RWPE1 (cell line): ENCODE measurements around the gene PLA2G2F.

ENCODE experiments used
- CTCF ChIA-PET: fragments of 350-600 bp; sonication (Branson Sonifier 250); formaldehyde crosslinking; extraction: SDS; loops from one replicate; lab custom pipeline; 2021; lab: Yijun Ruan, JAX
- POLR2A ChIA-PET: fragments of 400-600 bp; formaldehyde crosslinking; extraction: SDS; loops from one replicate; lab custom pipeline; 2020; ENCODE audit warnings: antibody characterized with exemption; ENCODE audit not compliant: low non-redundant PET; lab: Yijun Ruan, JAX
- DNase-seq: peaks from one replicate; pipeline ENCODE4 v3.0.0; 2012; ENCODE audit warnings: low spot score
- H3K27ac ChIP-seq: fragments of 450-650 bp; 2 replicates; pipeline ENCODE4 v1.5.1; 2017
- TF ChIP-seq, protein P1 (sequence below): fragments of 450-650 bp; conservative IDR thresholded peaks from 2 replicates; pipeline ENCODE4 v1.5.1; 2017; ENCODE audit warnings: low read depth, mild to moderate bottlenecking

Gene PLA2G2F

DNA sequence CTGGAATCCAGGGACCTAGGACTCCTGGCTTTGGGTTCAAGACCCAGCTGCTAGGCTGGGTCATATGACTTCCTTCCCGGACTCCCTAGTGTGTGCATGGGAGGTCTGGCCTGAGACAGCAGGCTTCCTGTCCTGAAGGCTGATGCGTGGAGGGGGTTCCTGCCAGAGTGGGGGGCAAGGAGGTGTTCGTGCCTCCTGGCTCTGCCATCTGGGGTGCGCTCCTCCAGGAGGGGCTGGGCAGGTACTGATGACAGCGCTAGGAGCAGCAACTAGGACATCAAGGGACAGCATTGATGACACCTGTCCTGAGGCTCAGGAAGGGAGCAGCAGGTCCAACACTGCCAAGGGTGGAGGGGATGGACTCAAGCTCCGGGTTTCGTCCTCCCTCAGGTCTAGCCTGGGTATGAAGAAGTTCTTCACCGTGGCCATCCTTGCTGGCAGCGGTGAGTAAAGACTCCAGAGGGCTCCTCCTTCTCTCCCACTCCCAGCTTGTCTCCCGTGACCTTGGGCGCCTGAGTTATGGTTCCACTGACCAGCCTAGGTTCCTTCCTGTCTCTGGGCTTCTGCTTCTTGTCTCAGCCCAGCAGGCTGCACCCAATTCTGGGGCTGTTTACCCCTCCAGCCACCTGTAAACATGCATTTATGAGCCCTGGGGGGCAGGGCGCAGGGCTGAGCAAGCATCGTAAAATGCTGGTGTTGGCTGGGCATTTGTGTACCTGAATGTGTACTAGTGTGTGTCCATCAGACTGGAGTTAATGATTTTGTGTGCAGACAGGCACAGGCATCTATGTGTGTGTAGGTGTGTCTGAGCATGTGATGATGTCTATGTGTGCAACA, 871 bp downstream of the PLA2G2F start:
- POLR2A ChIA-PET = no interaction called here
- CTCF ChIA-PET = no interaction called here

DNA sequence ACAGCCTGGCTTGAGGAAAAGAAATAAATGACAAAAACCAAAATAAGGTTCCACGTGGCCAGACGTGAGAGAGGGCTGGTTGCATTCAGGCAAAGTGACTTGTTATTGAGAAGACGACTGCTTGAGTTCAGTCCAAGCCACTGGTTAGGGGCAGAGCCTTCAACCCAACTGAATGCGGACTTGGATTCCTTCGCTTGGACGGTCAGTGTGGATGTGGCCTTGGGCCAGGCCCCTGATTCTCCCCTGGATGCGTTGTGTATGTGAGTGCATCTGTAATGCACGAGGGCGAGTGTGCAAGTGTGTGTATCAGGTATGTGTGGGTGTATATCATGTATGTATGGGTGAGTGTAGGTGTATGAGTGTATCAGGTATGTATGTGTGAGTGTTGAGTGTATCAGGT, 1.9 kb downstream of the PLA2G2F start:
- no peak for DNase-seq
- CTCF ChIA-PET = no interaction called here
- TF ChIP-seq, protein P1, sequence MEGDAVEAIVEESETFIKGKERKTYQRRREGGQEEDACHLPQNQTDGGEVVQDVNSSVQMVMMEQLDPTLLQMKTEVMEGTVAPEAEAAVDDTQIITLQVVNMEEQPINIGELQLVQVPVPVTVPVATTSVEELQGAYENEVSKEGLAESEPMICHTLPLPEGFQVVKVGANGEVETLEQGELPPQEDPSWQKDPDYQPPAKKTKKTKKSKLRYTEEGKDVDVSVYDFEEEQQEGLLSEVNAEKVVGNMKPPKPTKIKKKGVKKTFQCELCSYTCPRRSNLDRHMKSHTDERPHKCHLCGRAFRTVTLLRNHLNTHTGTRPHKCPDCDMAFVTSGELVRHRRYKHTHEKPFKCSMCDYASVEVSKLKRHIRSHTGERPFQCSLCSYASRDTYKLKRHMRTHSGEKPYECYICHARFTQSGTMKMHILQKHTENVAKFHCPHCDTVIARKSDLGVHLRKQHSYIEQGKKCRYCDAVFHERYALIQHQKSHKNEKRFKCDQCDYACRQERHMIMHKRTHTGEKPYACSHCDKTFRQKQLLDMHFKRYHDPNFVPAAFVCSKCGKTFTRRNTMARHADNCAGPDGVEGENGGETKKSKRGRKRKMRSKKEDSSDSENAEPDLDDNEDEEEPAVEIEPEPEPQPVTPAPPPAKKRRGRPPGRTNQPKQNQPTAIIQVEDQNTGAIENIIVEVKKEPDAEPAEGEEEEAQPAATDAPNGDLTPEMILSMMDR = no peak
- no peak overlapping the region for H3K27ac ChIP-seq
- POLR2A ChIA-PET = no interaction called here

More for the DNA sequence above, 871 bp downstream of the PLA2G2F start:
- DNase-seq = no peak
- no peak overlapping the region for H3K27ac ChIP-seq
- TF ChIP-seq, protein P1 = no peak

DNA sequence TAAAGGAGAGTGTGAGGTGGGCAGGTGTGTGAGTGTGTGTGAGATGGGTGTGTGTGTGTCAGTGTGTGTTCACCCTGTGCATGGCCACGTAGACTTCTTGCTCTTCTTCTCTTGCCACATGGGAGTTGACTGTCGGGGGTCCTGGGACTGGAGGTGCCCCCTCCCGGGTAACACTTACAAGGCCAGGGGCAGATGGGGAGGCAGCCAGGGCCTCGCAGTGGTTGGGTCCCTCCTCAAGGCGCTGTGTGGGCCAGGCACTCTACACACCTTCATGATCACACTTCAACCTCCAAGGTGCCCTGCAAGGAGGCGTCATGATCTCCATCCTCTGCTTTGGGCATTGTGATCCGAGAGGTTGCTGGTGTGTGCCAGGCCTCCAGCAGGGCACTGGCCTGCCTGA, 2.3 kb downstream of the PLA2G2F start:
- DNase-seq = no peak
- ChIA-PET CTCF (no interaction called here), POLR2A (no interaction called here)
- H3K27ac ChIP-seq = no peak overlapping the region
- TF ChIP-seq, protein P1 = no peak

DNA sequence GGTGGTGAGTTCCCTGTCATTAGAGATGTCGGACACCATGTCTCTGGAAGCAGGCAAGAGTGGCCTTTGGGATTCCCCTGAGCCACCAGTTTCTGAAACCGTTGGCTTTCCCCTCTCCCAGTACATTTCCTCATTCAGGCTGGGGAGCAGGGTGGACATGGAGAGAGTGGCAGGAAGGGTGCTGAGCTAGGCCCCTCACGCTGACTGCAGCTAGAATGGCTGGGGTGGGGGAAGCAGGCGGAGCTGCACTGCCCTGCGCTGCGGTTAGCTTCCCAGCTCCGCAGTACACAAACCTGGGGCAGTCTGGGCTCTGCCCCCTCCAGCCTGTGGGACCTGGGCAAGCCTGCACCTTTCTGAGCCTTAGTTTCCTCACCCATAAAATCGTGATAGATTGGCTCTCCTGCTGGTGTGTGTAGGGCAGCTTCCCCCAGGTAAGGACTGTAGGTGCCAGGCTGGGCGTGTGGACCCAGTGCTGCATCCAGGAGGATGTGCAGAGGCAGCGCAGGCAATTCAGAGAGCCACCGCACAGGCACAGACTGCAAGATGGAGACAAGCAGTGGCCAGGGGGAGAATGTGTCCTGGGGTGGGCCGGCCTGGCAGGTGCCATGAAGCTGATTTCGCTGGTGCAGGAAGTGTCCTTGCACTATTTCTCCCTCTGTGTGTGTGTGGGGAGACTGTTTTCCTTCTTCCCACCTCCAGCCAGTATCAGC, 3.0 kb downstream of the PLA2G2F start:
- no peak overlapping the region for H3K27ac ChIP-seq
- TF ChIP-seq, protein P1 = no peak
- POLR2A ChIA-PET = no interaction called here
- DNase-seq = no peak
- CTCF ChIA-PET = interaction anchor here (2.1 kb wide), 1 partner anchor 10 kb away, joined by 12 read pairs; no protein-coding TSS in a partner anchor

DNA sequence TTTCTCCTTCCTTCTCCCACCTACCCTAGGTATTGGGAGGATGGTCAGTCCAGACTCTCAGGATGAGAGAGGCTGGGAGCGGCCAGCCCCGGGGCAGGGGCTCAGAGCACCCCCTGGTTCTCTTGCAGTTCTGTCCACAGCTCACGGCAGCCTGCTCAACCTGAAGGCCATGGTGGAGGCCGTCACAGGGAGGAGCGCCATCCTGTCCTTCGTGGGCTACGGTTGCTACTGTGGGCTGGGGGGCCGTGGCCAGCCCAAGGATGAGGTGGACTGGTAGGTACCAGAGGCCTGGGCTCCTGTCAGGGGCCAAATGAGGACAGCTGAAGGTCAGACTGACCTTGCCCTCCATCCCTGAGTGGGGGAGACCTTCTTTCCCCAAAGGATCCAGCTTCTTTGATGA, 4.2 kb downstream of the PLA2G2F start:
- ChIA-PET CTCF (interaction anchor here (2.1 kb wide), 1 partner anchor 9 kb away, joined by 12 read pairs; no protein-coding TSS in a partner anchor), POLR2A (interaction anchor here (0.6 kb wide), 1 partner anchor 330 kb away, joined by 4 read pairs; no protein-coding TSS in a partner anchor)
- DNase-seq = no peak
- no peak overlapping the region for H3K27ac ChIP-seq
- TF ChIP-seq, protein P1 = no peak

DNA sequence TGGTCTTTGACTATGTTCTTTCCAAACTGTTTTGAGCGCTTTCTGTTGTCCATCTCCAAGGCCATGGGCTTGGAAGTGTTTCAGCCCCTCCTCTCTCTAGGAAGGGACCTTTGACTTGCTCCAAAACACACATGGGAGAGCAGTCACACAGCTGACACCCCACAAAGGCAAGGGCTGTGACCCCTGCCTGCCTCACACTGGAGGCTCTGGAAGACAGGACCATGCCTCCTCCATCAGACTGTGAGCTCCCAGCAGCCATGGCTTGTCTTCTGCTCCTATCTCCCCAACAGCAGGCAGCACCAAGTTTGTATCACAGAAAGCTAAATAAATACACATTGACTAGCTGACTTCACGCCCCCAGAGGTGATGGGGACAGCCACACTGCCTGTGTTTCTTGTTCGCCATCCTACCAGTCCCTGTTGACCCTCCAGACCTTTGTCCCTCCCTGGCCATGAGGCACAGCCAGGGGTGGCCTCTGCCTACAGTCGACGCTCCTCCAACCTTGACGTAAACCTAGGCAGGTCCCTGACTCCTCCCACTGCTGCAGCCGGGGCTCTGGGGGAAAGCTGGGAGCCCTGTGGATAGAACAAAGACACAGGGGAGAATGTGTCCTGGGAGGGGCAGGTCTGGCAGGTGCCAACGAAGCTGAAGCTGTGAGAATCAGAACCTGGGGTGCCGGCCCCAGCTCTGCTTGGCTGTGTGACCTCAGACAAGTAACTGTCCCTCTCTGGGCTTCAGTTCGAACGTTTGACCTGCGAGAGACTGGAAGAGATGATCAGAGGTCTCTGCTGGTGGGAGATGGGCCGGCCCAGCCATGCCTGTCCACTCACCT, 4.8 kb downstream of the PLA2G2F start:
- DNase-seq = no peak
- TF ChIP-seq, protein P1 = no peak
- ChIA-PET CTCF (interaction anchor here (2.1 kb wide), 1 partner anchor 8 kb away, joined by 12 read pairs; no protein-coding TSS in a partner anchor), POLR2A (no interaction called here)
- no peak overlapping the region for H3K27ac ChIP-seq
